Activated CD4-positive, alpha-beta memory T cell treated with anti-CD3 and anti-CD28 coated beads for 36 hours (primary cell): ENCODE results near the gene VSNL1. TPM values are rescaled to one million over a fixed set of nuclear protein-coding genes. Genes with fewer than 3 reads are reported as not detected.

Source experiments
- total RNA-seq, 2 experiments: library from RNA; stranded (reverse); gene quantifications; one replicate each; pipeline ENCODE4 v1.2.3, GENCODE V29; 2021

The VSNL1 gene
- total RNA-seq, 2 experiments from 2014 or later = not detected

Other genes with a start within 250 kb of the VSNL1 start
- gene RAD51AP2, start 22.3 kb upstream of the VSNL1 start, total RNA-seq = not detected
- 10 to 100 TPM; 21.4 to 22.7 TPM for gene SMC6, start 213.1 kb downstream of the VSNL1 start, total RNA-seq
- 10 to 100 TPM; 24.0 to 30.9 TPM for gene GEN1, start 213.4 kb downstream of the VSNL1 start, total RNA-seq